ENCODE results near the gene BACE1. TPM values are rescaled to one million over a fixed set of nuclear protein-coding genes. Genes with fewer than 3 reads are reported as not detected.

BACE1 gene
- total and polyA plus RNA-seq, 2 experiments from 2014 or later = 2.4 to 7.2 TPM

GRCh38 chr11:117249571-117249970 is 66.5 kb downstream of the BACE1 start (continued):
- TF ChIP-seq, protein P1, sequence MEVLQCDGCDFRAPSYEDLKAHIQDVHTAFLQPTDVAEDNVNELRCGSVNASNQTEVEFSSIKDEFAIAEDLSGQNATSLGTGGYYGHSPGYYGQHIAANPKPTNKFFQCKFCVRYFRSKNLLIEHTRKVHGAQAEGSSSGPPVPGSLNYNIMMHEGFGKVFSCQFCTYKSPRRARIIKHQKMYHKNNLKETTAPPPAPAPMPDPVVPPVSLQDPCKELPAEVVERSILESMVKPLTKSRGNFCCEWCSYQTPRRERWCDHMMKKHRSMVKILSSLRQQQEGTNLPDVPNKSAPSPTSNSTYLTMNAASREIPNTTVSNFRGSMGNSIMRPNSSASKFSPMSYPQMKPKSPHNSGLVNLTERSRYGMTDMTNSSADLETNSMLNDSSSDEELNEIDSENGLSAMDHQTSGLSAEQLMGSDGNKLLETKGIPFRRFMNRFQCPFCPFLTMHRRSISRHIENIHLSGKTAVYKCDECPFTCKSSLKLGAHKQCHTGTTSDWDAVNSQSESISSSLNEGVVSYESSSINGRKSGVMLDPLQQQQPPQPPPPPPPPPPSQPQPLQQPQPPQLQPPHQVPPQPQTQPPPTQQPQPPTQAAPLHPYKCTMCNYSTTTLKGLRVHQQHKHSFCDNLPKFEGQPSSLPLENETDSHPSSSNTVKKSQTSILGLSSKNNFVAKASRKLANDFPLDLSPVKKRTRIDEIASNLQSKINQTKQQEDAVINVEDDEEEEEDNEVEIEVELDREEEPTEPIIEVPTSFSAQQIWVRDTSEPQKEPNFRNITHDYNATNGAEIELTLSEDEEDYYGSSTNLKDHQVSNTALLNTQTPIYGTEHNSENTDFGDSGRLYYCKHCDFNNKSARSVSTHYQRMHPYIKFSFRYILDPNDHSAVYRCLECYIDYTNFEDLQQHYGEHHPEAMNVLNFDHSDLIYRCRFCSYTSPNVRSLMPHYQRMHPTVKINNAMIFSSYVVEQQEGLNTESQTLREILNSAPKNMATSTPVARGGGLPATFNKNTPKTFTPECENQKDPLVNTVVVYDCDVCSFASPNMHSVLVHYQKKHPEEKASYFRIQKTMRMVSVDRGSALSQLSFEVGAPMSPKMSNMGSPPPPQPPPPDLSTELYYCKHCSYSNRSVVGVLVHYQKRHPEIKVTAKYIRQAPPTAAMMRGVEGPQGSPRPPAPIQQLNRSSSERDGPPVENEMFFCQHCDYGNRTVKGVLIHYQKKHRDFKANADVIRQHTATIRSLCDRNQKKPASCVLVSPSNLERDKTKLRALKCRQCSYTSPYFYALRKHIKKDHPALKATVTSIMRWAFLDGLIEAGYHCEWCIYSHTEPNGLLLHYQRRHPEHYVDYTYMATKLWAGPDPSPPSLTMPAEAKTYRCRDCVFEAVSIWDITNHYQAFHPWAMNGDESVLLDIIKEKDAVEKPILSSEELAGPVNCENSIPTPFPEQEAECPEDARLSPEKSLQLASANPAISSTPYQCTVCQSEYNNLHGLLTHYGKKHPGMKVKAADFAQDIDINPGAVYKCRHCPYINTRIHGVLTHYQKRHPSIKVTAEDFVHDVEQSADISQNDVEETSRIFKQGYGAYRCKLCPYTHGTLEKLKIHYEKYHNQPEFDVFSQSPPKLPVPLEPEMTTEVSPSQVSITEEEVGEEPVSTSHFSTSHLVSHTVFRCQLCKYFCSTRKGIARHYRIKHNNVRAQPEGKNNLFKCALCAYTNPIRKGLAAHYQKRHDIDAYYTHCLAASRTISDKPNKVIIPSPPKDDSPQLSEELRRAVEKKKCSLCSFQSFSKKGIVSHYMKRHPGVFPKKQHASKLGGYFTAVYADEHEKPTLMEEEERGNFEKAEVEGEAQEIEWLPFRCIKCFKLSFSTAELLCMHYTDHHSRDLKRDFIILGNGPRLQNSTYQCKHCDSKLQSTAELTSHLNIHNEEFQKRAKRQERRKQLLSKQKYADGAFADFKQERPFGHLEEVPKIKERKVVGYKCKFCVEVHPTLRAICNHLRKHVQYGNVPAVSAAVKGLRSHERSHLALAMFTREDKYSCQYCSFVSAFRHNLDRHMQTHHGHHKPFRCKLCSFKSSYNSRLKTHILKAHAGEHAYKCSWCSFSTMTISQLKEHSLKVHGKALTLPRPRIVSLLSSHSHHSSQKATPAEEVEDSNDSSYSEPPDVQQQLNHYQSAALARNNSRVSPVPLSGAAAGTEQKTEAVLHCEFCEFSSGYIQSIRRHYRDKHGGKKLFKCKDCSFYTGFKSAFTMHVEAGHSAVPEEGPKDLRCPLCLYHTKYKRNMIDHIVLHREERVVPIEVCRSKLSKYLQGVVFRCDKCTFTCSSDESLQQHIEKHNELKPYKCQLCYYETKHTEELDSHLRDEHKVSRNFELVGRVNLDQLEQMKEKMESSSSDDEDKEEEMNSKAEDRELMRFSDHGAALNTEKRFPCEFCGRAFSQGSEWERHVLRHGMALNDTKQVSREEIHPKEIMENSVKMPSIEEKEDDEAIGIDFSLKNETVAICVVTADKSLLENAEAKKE (CRISPR knock-in tag; IDR thresholded peaks at IDR 0.05) = no peak
- TF ChIP-seq NANOG (IDR thresholded peaks at IDR 0.05; ENCODE audit: borderline replicate concordance) (no peak), EZH2phosphoT487 (IDR thresholded peaks at IDR 0.05; ENCODE audit: unreplicated experiment) (no peak), STAT1 (IDR thresholded peaks at IDR 0.05; ENCODE audit: unreplicated experiment) (no peak), POLR2AphosphoS5 (IDR thresholded peaks at IDR 0.05; ENCODE audit: low read depth) (no peak), ZNF331 (CRISPR knock-in tag; IDR thresholded peaks at IDR 0.05; ENCODE audit: low read depth) (no peak)

DNA sequence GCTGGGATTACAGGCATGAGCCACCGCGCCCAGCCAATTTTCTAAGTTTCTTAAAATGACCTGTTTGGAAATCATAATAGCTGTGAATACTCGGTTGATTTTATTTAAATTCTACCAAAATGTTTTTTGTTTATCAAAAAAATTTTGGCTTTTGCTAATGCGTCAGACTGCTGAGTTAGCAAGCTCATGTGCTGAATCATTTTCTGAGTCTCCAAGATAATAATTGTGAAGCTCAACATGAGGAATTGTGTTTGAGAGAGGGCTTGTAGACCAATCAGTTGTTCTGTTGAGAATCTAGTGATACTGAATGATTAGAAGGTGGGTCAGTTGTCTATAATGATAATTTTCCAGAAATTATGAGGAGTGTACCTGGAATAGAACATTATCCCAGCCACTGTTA is 67.7 kb downstream of the BACE1 start:
- H3K4me2 ChIP-seq = no peak overlapping the region
- peaks cover 65% of the 10 kb centered on the region for H3K36me3 Mint-ChIP-seq (ENCODE audit: low read depth)
- no peaks in the 10 kb centered on the region for H3K9me2 ChIP-seq (ENCODE audit: insufficient read depth)
- no peak overlapping the region for H3K27ac ChIP-seq (ENCODE audit: low read depth)
- no peaks in the 10 kb centered on the region for H3K27me3 Mint-ChIP-seq (ENCODE audit: insufficient read depth, low read depth, poor library complexity)
- no peak overlapping the region for H3K4me3 Mint-ChIP-seq
- peaks cover 43% of the 10 kb centered on the region for H3K36me3 ChIP-seq (ENCODE audit: insufficient read depth)
- H4K20me1 ChIP-seq (replicated peaks; ENCODE audit: insufficient read depth) = no peaks in the 10 kb centered on the region
- H2AFZ ChIP-seq = no peak overlapping the region
- H3F3A ChIP-seq (replicated peaks; ENCODE audit: low read depth) = 0 out of 2 replicates have a peak, but pooled peaks cover 4% of the 10 kb centered on the region
- no peaks in the 10 kb centered on the region for H3K27me3 ChIP-seq (ENCODE audit: insufficient read depth)
- ATAC-seq = no peak
- no peaks in the 10 kb centered on the region for H3K4me1 ChIP-seq (ENCODE audit: insufficient read depth)
- H3K4me3 ChIP-seq = no peak overlapping the region
- no peak overlapping the region for H3K27ac Mint-ChIP-seq
- H3K9me3 Mint-ChIP-seq = no peaks in the 10 kb centered on the region; the same call in 2 of the 3 replicates
- H3K79me2 ChIP-seq (replicated peaks; ENCODE audit: insufficient read depth) = no peaks in the 10 kb centered on the region
- no peak for DNase-seq (ENCODE audit: low spot score)
- no peaks in the 10 kb centered on the region for H3K4me1 Mint-ChIP-seq
- TF ChIP-seq EZH2phosphoT487 (IDR thresholded peaks at IDR 0.05; ENCODE audit: unreplicated experiment) = no peak
- no peak for TF ChIP-seq POLR2AphosphoS5 (IDR thresholded peaks at IDR 0.05; ENCODE audit: low read depth)
- no peak for TF ChIP-seq JUNB (IDR thresholded peaks at IDR 0.05; ENCODE audit: unreplicated experiment)
- TF ChIP-seq, protein P2, sequence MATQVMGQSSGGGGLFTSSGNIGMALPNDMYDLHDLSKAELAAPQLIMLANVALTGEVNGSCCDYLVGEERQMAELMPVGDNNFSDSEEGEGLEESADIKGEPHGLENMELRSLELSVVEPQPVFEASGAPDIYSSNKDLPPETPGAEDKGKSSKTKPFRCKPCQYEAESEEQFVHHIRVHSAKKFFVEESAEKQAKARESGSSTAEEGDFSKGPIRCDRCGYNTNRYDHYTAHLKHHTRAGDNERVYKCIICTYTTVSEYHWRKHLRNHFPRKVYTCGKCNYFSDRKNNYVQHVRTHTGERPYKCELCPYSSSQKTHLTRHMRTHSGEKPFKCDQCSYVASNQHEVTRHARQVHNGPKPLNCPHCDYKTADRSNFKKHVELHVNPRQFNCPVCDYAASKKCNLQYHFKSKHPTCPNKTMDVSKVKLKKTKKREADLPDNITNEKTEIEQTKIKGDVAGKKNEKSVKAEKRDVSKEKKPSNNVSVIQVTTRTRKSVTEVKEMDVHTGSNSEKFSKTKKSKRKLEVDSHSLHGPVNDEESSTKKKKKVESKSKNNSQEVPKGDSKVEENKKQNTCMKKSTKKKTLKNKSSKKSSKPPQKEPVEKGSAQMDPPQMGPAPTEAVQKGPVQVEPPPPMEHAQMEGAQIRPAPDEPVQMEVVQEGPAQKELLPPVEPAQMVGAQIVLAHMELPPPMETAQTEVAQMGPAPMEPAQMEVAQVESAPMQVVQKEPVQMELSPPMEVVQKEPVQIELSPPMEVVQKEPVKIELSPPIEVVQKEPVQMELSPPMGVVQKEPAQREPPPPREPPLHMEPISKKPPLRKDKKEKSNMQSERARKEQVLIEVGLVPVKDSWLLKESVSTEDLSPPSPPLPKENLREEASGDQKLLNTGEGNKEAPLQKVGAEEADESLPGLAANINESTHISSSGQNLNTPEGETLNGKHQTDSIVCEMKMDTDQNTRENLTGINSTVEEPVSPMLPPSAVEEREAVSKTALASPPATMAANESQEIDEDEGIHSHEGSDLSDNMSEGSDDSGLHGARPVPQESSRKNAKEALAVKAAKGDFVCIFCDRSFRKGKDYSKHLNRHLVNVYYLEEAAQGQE (IDR thresholded peaks at IDR 0.05; ENCODE audit: unreplicated experiment) = no peak
- TF ChIP-seq CREB1 (CRISPR knock-in tag; IDR thresholded peaks at IDR 0.05; ENCODE audit: low read depth) = no peak
- TF ChIP-seq EZH2 (IDR thresholded peaks at IDR 0.05; ENCODE audit: low read depth, unreplicated experiment) = no peak
- TF ChIP-seq CTCF (conservative IDR thresholded peaks at IDR 0.05; ENCODE audit: low read depth in 2 of 2) = no peak
- no peak for TF ChIP-seq ETS1 (IDR thresholded peaks at IDR 0.05)

Data from GM23338 (cell line).